RWPE2 (cell line): ENCODE measurements around the gene EPB41L5.

Source experiments
- ATAC-seq: fragments of 200-7000 bp; cut with Tn5 transposase; 3 replicates; pipeline ENCODE4 v1.9.1; 2021; ENCODE audit warnings: low read depth
- DNase-seq: peaks from one replicate; pipeline ENCODE4 v3.0.0-alpha.2; 2020; ENCODE audit warnings: low spot score
- H3K27ac ChIP-seq: fragments of 450-650 bp; 2 replicates; pipeline ENCODE4 v1.5.1; 2017; ENCODE audit warnings: mild to moderate bottlenecking; ENCODE audit not compliant: poor library complexity, severe bottlenecking
- H3K27me3 ChIP-seq: fragments of 250-450 bp; sonication (Bioruptor Pico); 2 replicates; pipeline ENCODE4 v1.5.1; 2021; ENCODE audit warnings: mild to moderate bottlenecking, moderate library complexity; ENCODE audit not compliant: insufficient read depth, poor library complexity, severe bottlenecking
- H3K36me3 ChIP-seq: fragments of 250-450 bp; sonication (Bioruptor Pico); 2 replicates; pipeline ENCODE4 v1.5.1; 2020; ENCODE audit warnings: low read depth, mild to moderate bottlenecking, moderate library complexity
- H3K4me1 ChIP-seq: fragments of 250-450 bp; sonication (Bioruptor Pico); 2 replicates; pipeline ENCODE4 v1.5.1; 2021; ENCODE audit warnings: mild to moderate bottlenecking, moderate library complexity; ENCODE audit not compliant: insufficient read depth, poor library complexity, severe bottlenecking
- H3K4me3 ChIP-seq: fragments of 250-450 bp; sonication (Bioruptor Pico); 2 replicates; pipeline ENCODE4 v1.5.1; 2021; ENCODE audit warnings: mild to moderate bottlenecking, moderate library complexity; ENCODE audit not compliant: severe bottlenecking
- H3K9me3 ChIP-seq: fragments of 250-450 bp; sonication (Bioruptor Pico); 2 replicates; pipeline ENCODE4 v1.5.1; 2021; ENCODE audit warnings: mild to moderate bottlenecking, moderate library complexity; ENCODE audit not compliant: severe bottlenecking
- TF ChIP-seq, protein P1 (sequence below): fragments of 450-650 bp; IDR thresholded peaks from one replicate; pipeline ENCODE4 v1.5.1; 2017; ENCODE audit warnings: mild to moderate bottlenecking, moderate library complexity; ENCODE audit not compliant: poor library complexity, severe bottlenecking

The EPB41L5 gene

GRCh38 chr2:120105360-120105759, 92.5 kb downstream of the EPB41L5 start:
- DNase-seq: no peak
- H3K4me3 ChIP-seq: no peak overlapping the region
- peaks cover 53% of the 10 kb centered on the region for H3K4me1 ChIP-seq
- H3K27me3 ChIP-seq: no peaks in the 10 kb centered on the region
- no peaks in the 10 kb centered on the region for H3K9me3 ChIP-seq
- ATAC-seq: no peak
- H3K27ac ChIP-seq: peak overlapping the region; percentile 61
- TF ChIP-seq, protein P1, sequence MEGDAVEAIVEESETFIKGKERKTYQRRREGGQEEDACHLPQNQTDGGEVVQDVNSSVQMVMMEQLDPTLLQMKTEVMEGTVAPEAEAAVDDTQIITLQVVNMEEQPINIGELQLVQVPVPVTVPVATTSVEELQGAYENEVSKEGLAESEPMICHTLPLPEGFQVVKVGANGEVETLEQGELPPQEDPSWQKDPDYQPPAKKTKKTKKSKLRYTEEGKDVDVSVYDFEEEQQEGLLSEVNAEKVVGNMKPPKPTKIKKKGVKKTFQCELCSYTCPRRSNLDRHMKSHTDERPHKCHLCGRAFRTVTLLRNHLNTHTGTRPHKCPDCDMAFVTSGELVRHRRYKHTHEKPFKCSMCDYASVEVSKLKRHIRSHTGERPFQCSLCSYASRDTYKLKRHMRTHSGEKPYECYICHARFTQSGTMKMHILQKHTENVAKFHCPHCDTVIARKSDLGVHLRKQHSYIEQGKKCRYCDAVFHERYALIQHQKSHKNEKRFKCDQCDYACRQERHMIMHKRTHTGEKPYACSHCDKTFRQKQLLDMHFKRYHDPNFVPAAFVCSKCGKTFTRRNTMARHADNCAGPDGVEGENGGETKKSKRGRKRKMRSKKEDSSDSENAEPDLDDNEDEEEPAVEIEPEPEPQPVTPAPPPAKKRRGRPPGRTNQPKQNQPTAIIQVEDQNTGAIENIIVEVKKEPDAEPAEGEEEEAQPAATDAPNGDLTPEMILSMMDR: no peak
- H3K36me3 ChIP-seq: peaks cover 10% of the 10 kb centered on the region; the same call in 1 of the 2 replicates

DNA sequence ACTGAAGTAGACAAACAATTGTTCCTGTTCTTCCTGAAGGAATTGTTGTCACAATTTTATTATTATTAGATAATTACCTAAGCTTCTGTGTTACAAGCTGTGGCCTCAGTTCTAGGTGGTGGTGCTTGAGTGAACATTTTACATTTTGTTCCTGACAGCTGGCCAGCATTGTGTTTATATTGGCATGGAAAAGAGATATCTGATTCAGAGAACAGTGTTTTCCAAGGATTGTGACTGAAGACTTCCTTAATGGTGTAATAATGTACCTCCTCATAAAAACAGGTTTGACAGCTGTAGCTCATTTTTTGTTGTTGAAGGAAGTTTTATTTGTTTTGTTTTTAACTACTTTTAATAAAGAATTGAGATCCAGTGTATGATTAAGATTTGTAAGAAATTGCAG, 95.2 kb downstream of the EPB41L5 start:
- Histone ChIP-seq H3K27me3 (no peaks in the 10 kb centered on the region), H3K4me3 (no peak overlapping the region), H3K27ac (peak overlapping the region; percentile 83), H3K9me3 (no peaks in the 10 kb centered on the region), H3K4me1 (peaks cover 53% of the 10 kb centered on the region), H3K36me3 (no peaks in the 10 kb centered on the region)
- ATAC-seq (peak; percentile 66), DNase-seq (no peak)
- TF ChIP-seq, protein P1: no peak

- Histone ChIP-seq H3K4me3 (no peak overlapping the region), H3K27ac (peak overlapping the region; percentile 83), H3K36me3 (no peaks in the 10 kb centered on the region), H3K27me3 (no peaks in the 10 kb centered on the region), H3K4me1 (peaks cover 46% of the 10 kb centered on the region), H3K9me3 (no peaks in the 10 kb centered on the region)
- TF ChIP-seq, protein P1: no peak
- DNase-seq (no peak), ATAC-seq (peak; percentile 41)
Observed at GRCh38 chr2:120108749-120109148, 95.9 kb downstream of the EPB41L5 start.

DNA sequence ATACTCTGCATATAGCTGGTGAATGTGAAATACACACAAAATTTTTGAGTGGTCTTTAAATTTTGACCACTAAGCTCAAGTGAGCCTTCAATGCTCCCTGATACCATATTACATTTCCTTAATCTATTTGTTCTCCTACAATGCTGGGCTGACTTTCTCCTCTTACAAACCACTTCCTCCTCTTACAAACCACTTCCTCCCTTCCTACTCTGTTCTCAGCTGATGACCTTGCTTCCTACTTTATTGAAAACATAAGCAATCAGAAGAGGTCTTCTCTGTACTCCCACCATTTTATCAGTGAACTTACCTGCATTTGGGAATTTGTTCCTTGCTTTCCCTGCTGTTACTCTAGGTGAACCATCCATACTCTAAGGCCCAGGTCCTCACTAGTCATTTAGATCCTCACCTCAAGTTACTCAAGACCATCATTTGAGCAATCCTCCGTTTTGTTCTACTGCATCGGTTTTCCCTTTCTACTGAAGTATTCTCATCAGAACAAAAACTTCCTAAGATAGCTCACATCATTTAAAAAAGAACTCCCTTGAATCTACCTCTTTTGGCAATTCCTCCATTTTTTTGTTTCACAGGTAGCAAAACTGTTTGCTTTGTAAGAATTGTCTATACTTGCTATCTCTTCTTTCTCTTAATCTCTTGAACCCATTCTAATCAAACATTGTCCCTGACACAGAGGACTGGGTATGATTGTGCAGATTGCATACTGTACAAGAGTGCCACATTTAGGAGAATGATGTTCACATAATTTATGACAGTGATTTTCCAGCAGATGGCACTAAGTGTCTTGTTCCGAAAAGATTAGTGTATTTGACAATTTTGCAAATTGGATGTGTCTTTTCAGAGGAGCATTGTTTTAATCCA, 96.5 kb downstream of the EPB41L5 start:
- Histone ChIP-seq H3K27ac (peak overlapping the region; percentile 83), H3K4me3 (no peak overlapping the region), H3K36me3 (no peaks in the 10 kb centered on the region), H3K4me1 (peaks cover 39% of the 10 kb centered on the region), H3K9me3 (no peaks in the 10 kb centered on the region), H3K27me3 (no peaks in the 10 kb centered on the region)
- ATAC-seq: peak; percentile 26; the same call in 1 of the 3 replicates
- TF ChIP-seq, protein P1: peak; percentile 86
- DNase-seq: no peak

- no peak for ATAC-seq
- H3K36me3 ChIP-seq: no peaks in the 10 kb centered on the region
- H3K4me3 ChIP-seq: no peak overlapping the region
- no peak for DNase-seq
- TF ChIP-seq, protein P1: peak; percentile 54
- no peaks in the 10 kb centered on the region for H3K9me3 ChIP-seq
- H3K27ac ChIP-seq: peak overlapping the region; percentile 83
- no peaks in the 10 kb centered on the region for H3K27me3 ChIP-seq
- H3K4me1 ChIP-seq: peaks cover 34% of the 10 kb centered on the region
Observed at GRCh38 chr2:120110062-120110362, 97.1 kb downstream of the EPB41L5 start.
